Naive thymus-derived CD4-positive, alpha-beta T cell (primary cell): ENCODE measurements around the gene NR2C2. TPM values are rescaled to one million over a fixed set of nuclear protein-coding genes. Genes with fewer than 3 reads are reported as not detected.

Experiments used
- ATAC-seq: fragments of 150-1000 bp; cut with Tn5 transposase; 2 replicates; pipeline ENCODE4 v1.10.0; 2021; ENCODE audit warnings: mild to moderate bottlenecking, moderate library complexity
- CTCF ChIA-PET: fragments of 350-600 bp; sonication (Branson Sonifier 250); formaldehyde crosslinking; loops from one replicate; lab custom pipeline; 2021; ENCODE audit warnings: antibody characterized with exemption; lab: Charles Lee
- POLR2A ChIA-PET: fragments of 350-600 bp; sonication (Branson Sonifier 250); formaldehyde crosslinking; loops from one replicate; lab custom pipeline; 2021; ENCODE audit warnings: antibody characterized with exemption, inconsistent platforms; lab: Charles Lee
- DNase-seq, 9 donors: peaks; one replicate each; pipeline versions ENCODE4 v3.0.0 to v3.0.0-alpha.2; 2020 to 2022; ENCODE audit warnings: mixed read lengths in 1 of 9
- H3K27ac ChIP-seq: one replicate; pipeline ENCODE4 v1.7.0; 2013; ENCODE audit warnings: mild to moderate bottlenecking, low read depth, low read length, moderate library complexity
- H3K27me3 ChIP-seq, 2 donors: one replicate each; pipeline ENCODE4 v1.7.0; 2013; ENCODE audit warnings: low read length in 2 of 2, mild to moderate bottlenecking in 2 of 2, moderate library complexity in 2 of 2; ENCODE audit not compliant: control insufficient read depth in 2 of 2, insufficient read depth in 2 of 2
- H3K36me3 ChIP-seq, 3 experiments: 1 replicate in 2 of 3; 2 replicates in 1 of 3; pipeline ENCODE4 v1.7.0; 2013; ENCODE audit warnings: low read length in 3 of 3, mild to moderate bottlenecking in 3 of 3, moderate library complexity in 1 of 3; ENCODE audit not compliant: insufficient read depth in 3 of 3, control insufficient read depth in 2 of 3
- H3K4me1 ChIP-seq, 2 donors: one replicate each; pipeline ENCODE4 v1.7.0; 2013; ENCODE audit warnings: low read length in 2 of 2, mild to moderate bottlenecking in 2 of 2, moderate library complexity in 1 of 2; ENCODE audit not compliant: control insufficient read depth in 2 of 2, insufficient read depth in 2 of 2
- H3K4me3 ChIP-seq: 2 replicates; pipeline ENCODE4 v1.7.0; 2013; ENCODE audit warnings: mild to moderate bottlenecking, low read length
- H3K9me3 ChIP-seq, 3 experiments: 1 replicate in 2 of 3; 2 replicates in 1 of 3; pipeline ENCODE4 v1.7.0; 2013; ENCODE audit warnings: low read length in 3 of 3; ENCODE audit not compliant: control insufficient read depth in 2 of 3
- H3K27ac Mint-ChIP-seq, 9 donors: one replicate each; pipeline ENCODE4 v1.8.0; 2020 to 2022; ENCODE audit warnings: mixed read lengths in 9 of 9, mild to moderate bottlenecking in 8 of 9, moderate library complexity in 5 of 9, inconsistent platforms in 2 of 9
- H3K27me3 Mint-ChIP-seq, 5 donors: one replicate each; pipeline ENCODE4 v1.8.0; 2021 to 2022; ENCODE audit warnings: mixed read lengths in 5 of 5, mild to moderate bottlenecking in 1 of 5
- H3K36me3 Mint-ChIP-seq, 5 donors: one replicate each; pipeline ENCODE4 v1.8.0; 2020 to 2022; ENCODE audit warnings: mixed read lengths in 5 of 5, mild to moderate bottlenecking in 3 of 5, inconsistent platforms in 1 of 5
- H3K4me1 Mint-ChIP-seq, 7 donors: one replicate each; pipeline ENCODE4 v1.8.0; 2020 to 2022; ENCODE audit warnings: mixed read lengths in 7 of 7, mild to moderate bottlenecking in 3 of 7, inconsistent platforms in 1 of 7
- H3K4me3 Mint-ChIP-seq, 10 donors: one replicate each; pipeline ENCODE4 v1.8.0; 2020 to 2022; ENCODE audit warnings: mild to moderate bottlenecking in 10 of 10, mixed read lengths in 10 of 10, moderate library complexity in 6 of 10, inconsistent platforms in 2 of 10
- H3K9me3 Mint-ChIP-seq, 11 donors: one replicate each; pipeline ENCODE4 v1.8.0; 2020 to 2022; ENCODE audit warnings: mixed read lengths in 11 of 11, mild to moderate bottlenecking in 4 of 11, inconsistent platforms in 1 of 11, moderate library complexity in 1 of 11
- intact Hi-C, 2 donors: fragments of 100-400 bp; cut with micrococcal nuclease; formaldehyde crosslinking; loops; one replicate each; pipeline ENCODE4 v1.15.1; 2023
- polyA plus RNA-seq, 2 donors: library from polyadenylated mRNA; unstranded; fragments of 300-500 nt; fragmentation: Illumina TruSeq; gene quantifications; one replicate each; pipeline ENCODE4 v1.2.3, GENCODE V29; 2021
- total RNA-seq, 6 experiments: library from RNA in 5 of 6; stranded (reverse) in 5 of 6; gene quantifications; 1 replicate in 5 of 6; 2 replicates in 1 of 6; pipeline ENCODE4 v1.2.3 and lab custom pipeline; 2021 to 2026

NR2C2 gene
- total and polyA plus RNA-seq, 7 experiments from 2014 or later = 12.7 to 96.3 (median 55.7) TPM

DNA sequence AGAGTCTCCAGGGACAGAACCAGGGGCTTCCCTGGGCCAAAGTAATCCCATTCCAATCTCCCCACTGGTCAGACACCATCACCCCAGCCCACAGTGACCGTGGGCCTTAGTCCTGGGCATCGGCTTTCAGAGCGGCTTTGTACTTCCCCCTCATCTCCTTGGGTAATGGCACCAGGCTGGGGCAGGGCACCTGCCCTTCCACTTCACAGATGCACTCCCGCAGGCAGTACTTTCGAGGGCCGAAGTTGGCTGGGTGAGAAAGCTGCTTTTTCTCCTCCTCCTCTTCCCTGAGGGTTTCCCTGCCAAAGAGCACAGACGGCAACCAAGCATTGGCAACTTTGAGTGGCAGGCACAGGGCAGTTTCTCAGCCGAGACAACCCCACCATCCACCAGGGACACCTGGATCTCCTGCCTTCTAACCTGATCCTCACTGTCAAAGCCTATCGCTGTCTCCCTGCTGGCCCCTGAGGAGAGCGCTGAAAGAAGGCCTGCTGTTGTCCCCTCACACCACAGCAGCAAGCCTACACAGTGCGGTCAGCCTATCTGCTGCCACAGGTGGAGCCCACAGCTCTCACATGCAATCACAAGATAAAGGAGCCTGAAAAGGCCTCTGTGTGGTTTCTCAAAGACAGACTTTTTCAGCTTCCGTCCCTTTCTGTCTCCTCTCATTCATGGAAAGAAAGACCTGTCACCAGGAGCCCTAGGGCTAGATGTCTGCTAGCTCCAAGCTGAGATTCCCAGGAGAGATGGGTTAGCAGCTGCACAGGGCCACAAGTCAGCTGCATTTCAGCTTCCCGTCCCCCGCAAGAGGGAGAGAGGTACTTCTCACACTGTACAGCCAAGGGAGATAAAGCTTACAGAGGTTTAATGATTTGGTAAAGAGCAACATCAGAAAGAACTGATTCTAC lies 105.2 kb downstream of the NR2C2 start:
- no peak overlapping the region for H3K4me3 ChIP-seq
- Mint-ChIP-seq H3K4me1 (peaks cover 18 to 45% (median 32%) of the 10 kb centered on the region in 7 donors), H3K27me3 (no peaks in the 10 kb centered on the region), H3K36me3 (peaks cover 9 to 37% (median 18%) of the 10 kb centered on the region in 5 donors), H3K9me3 (peaks cover 0 to 7% (median 0%) of the 10 kb centered on the region in 11 donors), H3K27ac (peak overlapping the region in 6 of 9 donors; percentile 44 to 80 (median 60)), H3K4me3 (no peak overlapping the region)
- H3K27ac ChIP-seq = no peak overlapping the region
- H3K4me1 ChIP-seq = peaks cover 0 to 12% of the 10 kb centered on the region in 2 donors
- peaks cover 7 to 66% (median 8%) of the 10 kb centered on the region in 3 experiments for H3K36me3 ChIP-seq
- H3K27me3 ChIP-seq = no peaks in the 10 kb centered on the region
- no peak for ATAC-seq
- ChIA-PET CTCF (no interaction called here), POLR2A (interaction anchor here (1.8 kb wide), 1 partner anchor 13 kb away, joined by 5 read pairs; the partner anchor contains the start of gene MRPS25)
- no peaks in the 10 kb centered on the region for H3K9me3 ChIP-seq
- intact Hi-C loops = loop anchor here in 1 of 2 donors (5.0 kb wide), 1 partner anchor 125 kb away; no protein-coding TSS in a partner anchor
- no peak for DNase-seq

DNA sequence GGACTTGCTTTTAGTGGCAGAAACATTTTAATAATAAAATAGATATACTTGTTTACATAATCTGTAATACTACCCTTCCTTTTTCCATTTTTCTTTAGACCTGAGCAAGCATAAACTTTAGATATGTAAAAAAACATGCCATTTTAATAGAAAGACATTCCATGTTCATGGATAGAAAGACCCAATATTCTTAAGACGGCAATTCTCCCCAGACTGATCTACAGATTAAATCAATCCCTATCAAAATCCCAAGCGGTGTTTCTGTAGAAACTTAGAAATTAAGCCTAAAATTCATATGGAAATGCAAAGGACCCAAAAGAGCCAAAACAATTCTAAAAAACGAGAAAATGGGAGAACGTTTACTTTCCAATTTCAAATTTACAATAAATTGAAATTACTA lies 106.2 kb downstream of the NR2C2 start:
- POLR2A ChIA-PET = no interaction called here
- Mint-ChIP-seq H3K36me3 (peaks cover 11 to 37% (median 18%) of the 10 kb centered on the region in 5 donors), H3K27ac (peak overlapping the region in 5 of 9 donors; percentile 0 to 59 (median 49)), H3K27me3 (no peaks in the 10 kb centered on the region), H3K9me3 (peaks cover 0 to 7% (median 0%) of the 10 kb centered on the region in 11 donors), H3K4me3 (no peak overlapping the region), H3K4me1 (peaks cover 20 to 47% (median 35%) of the 10 kb centered on the region in 7 donors)
- H3K36me3 ChIP-seq = peaks cover 8 to 64% (median 10%) of the 10 kb centered on the region in 3 experiments
- no peaks in the 10 kb centered on the region for H3K9me3 ChIP-seq
- no peak for ATAC-seq
- no peak for DNase-seq
- no peaks in the 10 kb centered on the region for H3K27me3 ChIP-seq
- CTCF ChIA-PET = no interaction called here
- H3K27ac ChIP-seq = no peak overlapping the region
- H3K4me1 ChIP-seq = peaks cover 0 to 12% of the 10 kb centered on the region in 2 donors
- H3K4me3 ChIP-seq = no peak overlapping the region
- intact Hi-C loops = loop anchor here in 1 of 2 donors (5.0 kb wide), 1 partner anchor 126 kb away; no protein-coding TSS in a partner anchor

GRCh38 chr3:15055019-15055557 lies 107.7 kb downstream of the NR2C2 start:
- H3K27me3 Mint-ChIP-seq = no peaks in the 10 kb centered on the region
- peak overlapping the region in 7 of 9 donors; percentile 42 to 84 (median 58) for H3K27ac Mint-ChIP-seq
- Histone ChIP-seq H3K27me3 (no peaks in the 10 kb centered on the region), H3K4me3 (no peak overlapping the region), H3K9me3 (no peaks in the 10 kb centered on the region), H3K27ac (no peak overlapping the region), H3K36me3 (peaks cover 0 to 57% (median 4%) of the 10 kb centered on the region in 3 experiments), H3K4me1 (peaks cover 0 to 12% of the 10 kb centered on the region in 2 donors)
- DNase-seq (peak in 1 of 9 donors; percentile 55), ATAC-seq (peak; percentile 69)
- H3K4me1 Mint-ChIP-seq = peaks cover 20 to 47% (median 39%) of the 10 kb centered on the region in 7 donors
- intact Hi-C loops = no loop called here
- H3K9me3 Mint-ChIP-seq = peaks cover 0 to 7% (median 0%) of the 10 kb centered on the region in 11 donors
- POLR2A ChIA-PET = interaction anchor here (1.0 kb wide), 1 partner anchor 10 kb away, joined by 4 read pairs; the partner anchor contains the start of gene MRPS25
- peak overlapping the region in 3 of 10 donors; percentile 12 to 49 (median 42) for H3K4me3 Mint-ChIP-seq
- H3K36me3 Mint-ChIP-seq = peaks cover 11 to 38% (median 16%) of the 10 kb centered on the region in 5 donors
- CTCF ChIA-PET = no interaction called here

DNA sequence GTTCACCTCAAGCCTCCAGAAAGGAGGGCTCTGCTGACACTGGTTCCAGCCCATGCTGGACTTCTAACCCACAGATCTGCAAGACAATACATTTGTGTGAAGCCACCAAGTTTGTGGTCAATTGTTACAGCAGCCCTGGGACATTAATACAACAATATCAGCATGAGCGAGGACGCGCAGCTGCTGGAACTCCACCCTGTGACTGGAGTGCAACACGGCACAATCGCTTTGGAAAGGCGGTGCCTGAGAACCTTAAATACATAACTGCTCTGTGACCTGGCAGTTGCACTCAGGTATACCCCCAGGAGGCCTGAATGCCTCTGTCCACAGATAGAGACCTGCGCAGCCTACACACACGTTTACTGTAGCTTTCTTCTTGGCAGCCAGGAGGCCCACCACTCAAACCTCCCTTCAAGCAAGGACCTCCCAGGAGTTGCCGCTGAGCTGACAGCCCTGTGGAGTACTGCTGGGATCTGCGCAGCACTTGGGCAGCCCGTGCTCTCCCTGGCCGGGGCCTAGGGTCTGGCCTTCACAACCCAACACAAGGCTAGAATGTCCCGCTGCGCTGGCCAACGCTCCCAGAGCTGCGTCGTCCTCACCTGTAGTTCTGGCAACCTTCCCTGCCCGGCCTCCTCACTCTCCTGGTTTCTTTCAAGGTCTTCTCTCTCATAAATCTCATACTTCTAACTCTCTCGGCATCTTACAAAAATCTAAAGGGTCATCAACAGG lies 109.5 kb downstream of the NR2C2 start:
- peak overlapping the region in 3 of 9 donors; percentile 0 to 64 (median 63) for H3K27ac Mint-ChIP-seq
- H3K4me1 Mint-ChIP-seq = peaks cover 17 to 41% (median 32%) of the 10 kb centered on the region in 7 donors
- peak overlapping the region in 1 of 10 donors; percentile 35 for H3K4me3 Mint-ChIP-seq
- intact Hi-C loops = no loop called here
- DNase-seq (no peak), ATAC-seq (no peak)
- Histone ChIP-seq H3K4me3 (no peak overlapping the region), H3K27ac (no peak overlapping the region), H3K9me3 (no peaks in the 10 kb centered on the region), H3K36me3 (peaks cover 0 to 46% (median 4%) of the 10 kb centered on the region in 3 experiments), H3K4me1 (peaks cover 0 to 12% of the 10 kb centered on the region in 2 donors), H3K27me3 (no peaks in the 10 kb centered on the region)
- no peaks in the 10 kb centered on the region for H3K27me3 Mint-ChIP-seq
- H3K9me3 Mint-ChIP-seq = peaks cover 0 to 7% (median 0%) of the 10 kb centered on the region in 11 donors
- H3K36me3 Mint-ChIP-seq = peaks cover 11 to 37% (median 16%) of the 10 kb centered on the region in 5 donors
- ChIA-PET POLR2A (no interaction called here), CTCF (no interaction called here)

DNA sequence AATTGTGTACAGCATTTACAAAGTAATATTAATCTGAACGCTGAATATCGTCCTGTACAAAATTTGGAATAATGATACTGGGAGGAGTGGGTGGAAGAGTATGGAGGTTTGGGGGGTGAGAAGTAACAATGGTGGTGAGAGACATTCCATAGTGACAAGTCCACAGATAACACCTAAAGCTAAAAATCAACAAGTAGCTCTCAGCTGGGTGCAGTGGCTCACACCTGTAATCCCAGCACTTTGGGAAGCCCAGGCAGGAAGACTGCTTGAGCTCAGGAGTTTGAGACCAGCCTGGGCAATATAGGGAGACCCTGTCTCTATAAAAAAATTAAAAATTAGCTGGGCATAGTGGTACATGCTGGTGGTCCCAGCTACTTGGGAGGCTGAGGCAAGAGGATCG lies 112.6 kb downstream of the NR2C2 start:
- CTCF ChIA-PET = no interaction called here
- no peak overlapping the region for H3K4me3 Mint-ChIP-seq

More for the DNA sequence above, 112.6 kb downstream of the NR2C2 start:
- H3K27ac ChIP-seq = no peak overlapping the region
- H3K27me3 ChIP-seq = no peaks in the 10 kb centered on the region
- H3K4me3 ChIP-seq = no peak overlapping the region
- H3K27ac Mint-ChIP-seq = peak overlapping the region in 3 of 9 donors; percentile 29 to 88 (median 65)
- H3K4me1 ChIP-seq = peaks cover 7 to 18% of the 10 kb centered on the region in 2 donors
- ATAC-seq = no peak
- H3K36me3 ChIP-seq = peaks cover 0 to 35% (median 4%) of the 10 kb centered on the region in 3 experiments
- no peaks in the 10 kb centered on the region for H3K27me3 Mint-ChIP-seq
- H3K9me3 ChIP-seq = no peaks in the 10 kb centered on the region
- POLR2A ChIA-PET = interaction anchor here (0.9 kb wide), 1 partner anchor 12 kb away, joined by 5 read pairs; no protein-coding TSS in a partner anchor
- intact Hi-C loops = loop anchor here in 1 of 2 donors (10.0 kb wide), 1 partner anchor 1635 kb away; the partner anchor contains the start of gene NUP210
- peaks cover 10 to 25% (median 12%) of the 10 kb centered on the region in 5 donors for H3K36me3 Mint-ChIP-seq
- peaks cover 26 to 39% (median 34%) of the 10 kb centered on the region in 7 donors for H3K4me1 Mint-ChIP-seq
- peaks cover 0 to 4% (median 0%) of the 10 kb centered on the region in 11 donors for H3K9me3 Mint-ChIP-seq
- DNase-seq = no peak
